NCI-H1930 (cell line): ENCODE data around the gene TARS2.

Source experiments
- DNase-seq, 2 experiments: peaks; one replicate each; lab custom pipeline; 2025; lab: John Stamatoyannopoulos, UW

TARS2 gene

GRCh38 chr1:150486966-150487762 is at the start of gene TARS2:
TSS of gene TARS2 (plus strand) at chr1:150487419. CDS start at chr1:150487451, 32 bp downstream.
- DNase-seq, result peak; percentile 95 to 97

GRCh38 chr1:150441121-150441520 is 46.1 kb upstream of the TARS2 start:
- DNase-seq, result no peak

GRCh38 chr1:150444232-150444631 is 43.0 kb upstream of the TARS2 start:
- DNase-seq, result no peak

- DNase-seq, result no peak
These were observed 31.0 kb upstream of the TARS2 start for GRCh38 chr1:150456146-150456647.

DNA sequence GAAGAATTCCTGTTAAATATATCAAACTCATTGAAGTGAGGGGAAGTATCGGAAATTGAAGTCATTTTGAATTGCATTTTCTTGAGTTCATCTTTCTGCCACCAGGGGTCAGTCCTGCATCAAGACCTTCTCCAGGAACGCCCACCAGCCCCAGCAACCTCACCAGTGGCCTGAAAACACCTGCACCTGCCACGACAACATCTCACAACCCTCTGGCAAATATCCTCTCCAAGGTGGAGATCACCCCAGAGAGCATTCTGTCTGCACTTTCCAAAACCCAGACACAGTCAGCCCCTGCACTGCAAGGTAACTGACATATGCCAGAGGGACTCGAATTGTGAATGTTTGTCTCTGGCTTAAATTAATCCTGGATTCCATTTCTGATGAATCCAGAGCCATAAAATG is 22.8 kb upstream of the TARS2 start:
- peak in 1 of 2 experiments; percentile 24 for DNase-seq

- no peak for DNase-seq
These were observed 20.3 kb upstream of the TARS2 start for GRCh38 chr1:150466964-150467363.

- no peak for DNase-seq
These were observed 17.9 kb upstream of the TARS2 start for GRCh38 chr1:150469291-150469690.

DNA sequence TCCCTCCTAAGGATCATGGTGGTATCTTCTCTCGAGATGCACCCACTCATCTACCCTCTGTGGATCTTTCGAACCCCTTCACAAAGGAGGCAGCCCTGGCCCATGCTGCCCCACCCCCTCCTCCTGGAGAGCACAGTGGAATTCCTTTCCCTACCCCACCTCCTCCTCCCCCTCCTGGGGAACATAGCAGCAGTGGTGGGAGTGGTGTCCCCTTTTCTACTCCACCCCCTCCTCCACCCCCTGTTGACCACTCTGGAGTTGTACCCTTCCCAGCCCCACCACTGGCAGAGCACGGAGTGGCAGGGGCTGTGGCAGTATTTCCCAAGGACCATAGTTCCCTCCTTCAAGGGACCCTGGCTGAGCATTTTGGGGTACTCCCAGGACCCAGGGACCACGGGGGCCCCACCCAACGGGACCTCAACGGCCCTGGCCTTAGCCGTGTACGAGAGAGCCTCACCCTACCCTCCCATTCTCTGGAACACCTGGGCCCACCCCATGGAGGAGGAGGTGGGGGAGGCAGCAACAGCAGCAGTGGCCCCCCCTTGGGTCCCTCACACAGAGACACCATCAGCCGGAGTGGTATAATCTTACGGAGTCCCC is 14.5 kb upstream of the TARS2 start:
- DNase-seq, result no peak

DNA sequence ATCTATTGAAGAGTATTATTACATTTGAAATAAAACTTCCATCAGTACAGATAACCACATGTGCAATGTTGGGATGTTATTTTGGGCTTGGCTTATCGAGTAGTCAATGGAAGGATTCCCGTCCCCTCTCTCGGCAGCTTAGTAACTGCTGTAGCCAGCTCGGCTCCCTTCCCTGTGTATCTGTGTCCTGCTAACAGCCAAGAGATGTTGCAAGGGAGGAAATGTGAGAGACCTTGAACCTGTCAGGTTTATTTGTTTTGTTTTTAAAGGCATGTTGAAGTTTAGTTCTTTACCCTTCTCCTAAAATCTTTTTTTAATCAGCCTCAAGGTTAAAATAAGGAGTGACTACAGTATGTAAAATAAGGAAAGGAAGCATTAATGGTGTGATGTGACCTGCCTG is 13.6 kb upstream of the TARS2 start:
- no peak for DNase-seq

- no peak for DNase-seq
These were observed 12.3 kb upstream of the TARS2 start for GRCh38 chr1:150474869-150475268.

- DNase-seq, result no peak
These were observed 10.5 kb upstream of the TARS2 start for GRCh38 chr1:150476754-150477153.

GRCh38 chr1:150477320-150477719 is 9.9 kb upstream of the TARS2 start:
- no peak for DNase-seq

DNA sequence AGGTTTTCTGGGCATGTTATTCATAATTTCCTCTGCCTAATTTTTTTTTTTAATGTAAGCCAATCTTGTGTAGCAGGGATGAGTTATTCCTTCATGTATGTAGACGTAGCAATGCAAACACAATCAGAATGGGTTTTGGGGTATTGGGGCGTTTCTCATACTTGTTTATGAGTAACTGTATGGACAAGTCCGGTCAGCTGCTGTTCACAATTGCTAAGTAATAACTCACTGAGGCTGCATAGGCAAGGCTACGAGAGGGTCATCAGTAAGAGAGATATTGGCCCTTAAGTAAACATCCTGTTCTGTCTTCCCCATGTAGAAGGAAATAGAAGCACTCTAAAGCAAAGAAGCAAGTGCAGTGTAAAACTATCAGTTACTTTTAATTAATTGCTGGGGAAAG is 9.5 kb upstream of the TARS2 start:
- DNase-seq, result no peak

DNA sequence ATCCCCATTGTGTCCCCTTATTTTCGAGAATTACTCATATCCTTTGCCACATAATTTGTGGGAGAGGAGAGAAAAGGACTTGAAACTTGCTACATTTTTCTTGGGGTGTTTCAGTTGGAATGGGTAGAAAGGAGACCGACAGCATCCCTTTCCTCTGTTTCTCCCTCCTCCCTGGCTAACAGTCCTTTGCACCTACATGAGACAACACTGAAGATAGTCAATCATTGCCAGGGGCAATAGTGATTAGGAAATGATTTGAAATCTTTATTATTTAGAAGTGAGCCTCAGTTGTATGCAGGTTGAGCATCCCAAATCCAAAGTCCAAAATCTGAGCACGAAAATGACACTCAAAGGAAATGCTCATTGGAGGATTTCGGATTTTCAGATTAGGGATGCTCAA is 7.8 kb upstream of the TARS2 start:
- DNase-seq, result no peak

GRCh38 chr1:150479927-150480352 is 7.3 kb upstream of the TARS2 start:
- no peak for DNase-seq

DNA sequence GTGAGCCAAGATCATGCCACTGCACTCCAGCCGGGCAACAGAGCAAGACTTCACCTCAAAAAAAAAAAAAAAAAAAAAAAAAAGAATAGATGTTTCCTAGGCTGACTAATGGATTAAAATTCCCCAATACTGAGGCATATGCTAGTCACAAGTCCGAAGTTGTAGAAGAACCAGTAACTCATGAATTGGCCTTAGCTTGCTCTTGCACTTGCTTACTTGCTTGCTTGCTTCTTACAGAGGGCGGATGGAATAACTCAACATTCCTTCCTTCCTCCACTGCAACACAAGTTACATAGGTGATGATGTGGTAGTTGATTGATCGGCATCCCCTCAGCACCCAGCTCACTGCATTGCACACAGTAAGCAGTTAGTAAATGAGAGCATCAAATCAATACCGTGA is 2.8 kb upstream of the TARS2 start:
- DNase-seq, result no peak

DNA sequence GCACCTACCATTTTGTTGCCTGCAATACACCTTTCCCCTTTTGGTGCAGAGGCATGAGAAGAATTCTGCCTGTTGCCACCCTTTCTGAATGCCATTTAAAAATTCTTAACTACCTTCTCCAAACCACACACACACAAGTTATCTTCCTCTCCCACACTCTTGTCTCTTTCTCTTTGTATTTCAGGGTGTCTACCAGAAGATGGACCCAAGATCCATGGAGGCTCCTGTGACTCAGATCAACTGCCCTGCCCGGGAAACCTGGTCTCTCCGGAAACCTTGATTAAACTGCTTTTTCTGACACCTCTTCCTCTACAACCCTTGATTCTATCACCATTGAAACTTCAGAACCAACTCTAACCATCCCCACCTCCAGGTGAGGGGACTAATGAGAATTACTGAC is 2.4 kb upstream of the TARS2 start:
- no peak for DNase-seq

GRCh38 chr1:150487763-150488115 is 520 bp downstream of the TARS2 start:
- no peak for DNase-seq

DNA sequence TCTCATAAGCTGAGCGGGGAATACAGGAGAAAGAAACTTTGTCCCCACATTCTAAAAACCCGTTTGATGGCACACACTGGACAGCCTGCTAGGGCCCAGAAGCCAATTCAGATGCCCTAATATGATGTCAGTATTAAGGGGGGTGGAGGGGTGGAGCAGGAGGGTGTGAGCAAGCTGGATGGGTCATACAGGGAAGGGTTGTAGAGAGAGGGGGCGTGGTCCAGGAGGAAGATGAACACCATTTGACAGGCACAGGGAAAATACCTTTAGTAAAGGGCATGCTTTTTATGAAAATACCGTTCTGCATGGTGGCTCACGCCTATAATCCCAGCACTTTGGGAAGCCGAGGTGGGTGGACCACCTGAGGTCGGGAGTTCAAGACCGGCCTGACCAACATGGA is 6.0 kb downstream of the TARS2 start:
- DNase-seq, result no peak

DNA sequence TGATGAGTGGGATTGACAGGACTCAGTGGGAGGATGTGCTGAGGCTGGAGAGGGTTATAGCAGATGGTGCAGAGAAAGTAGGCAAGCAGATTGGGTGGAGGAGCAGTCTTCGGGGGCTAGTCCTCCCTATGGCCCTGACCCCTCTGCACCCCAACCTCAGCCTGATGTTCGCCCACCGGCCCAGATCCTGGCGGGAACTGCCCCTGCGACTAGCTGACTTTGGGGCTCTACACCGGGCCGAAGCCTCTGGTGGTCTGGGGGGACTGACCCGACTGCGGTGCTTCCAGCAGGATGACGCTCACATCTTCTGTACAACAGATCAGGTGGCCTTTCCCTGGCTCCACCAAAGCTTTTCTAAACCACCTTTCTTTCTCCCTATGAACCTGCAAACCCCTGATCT is 11.1 kb downstream of the TARS2 start:
- no peak for DNase-seq

DNA sequence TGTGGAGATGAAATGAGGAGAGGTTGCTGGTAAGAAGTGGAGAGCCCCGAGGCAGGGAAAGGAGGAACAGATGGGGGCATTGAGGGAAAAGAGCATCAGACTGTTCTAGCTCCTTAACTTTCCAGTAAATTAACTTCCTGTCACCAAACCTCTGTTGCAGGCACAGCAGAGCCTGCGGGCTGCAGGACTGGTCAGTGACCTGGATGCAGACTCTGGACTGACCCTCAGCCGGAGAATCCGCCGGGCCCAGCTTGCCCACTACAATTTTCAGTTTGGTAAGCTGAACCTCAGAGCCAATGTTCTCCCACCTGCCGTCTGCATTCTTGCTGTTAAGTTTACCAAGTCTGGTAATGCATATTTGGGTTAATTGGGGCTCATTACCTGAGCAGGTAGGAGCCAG is 18.2 kb downstream of the TARS2 start:
- no peak for DNase-seq

DNA sequence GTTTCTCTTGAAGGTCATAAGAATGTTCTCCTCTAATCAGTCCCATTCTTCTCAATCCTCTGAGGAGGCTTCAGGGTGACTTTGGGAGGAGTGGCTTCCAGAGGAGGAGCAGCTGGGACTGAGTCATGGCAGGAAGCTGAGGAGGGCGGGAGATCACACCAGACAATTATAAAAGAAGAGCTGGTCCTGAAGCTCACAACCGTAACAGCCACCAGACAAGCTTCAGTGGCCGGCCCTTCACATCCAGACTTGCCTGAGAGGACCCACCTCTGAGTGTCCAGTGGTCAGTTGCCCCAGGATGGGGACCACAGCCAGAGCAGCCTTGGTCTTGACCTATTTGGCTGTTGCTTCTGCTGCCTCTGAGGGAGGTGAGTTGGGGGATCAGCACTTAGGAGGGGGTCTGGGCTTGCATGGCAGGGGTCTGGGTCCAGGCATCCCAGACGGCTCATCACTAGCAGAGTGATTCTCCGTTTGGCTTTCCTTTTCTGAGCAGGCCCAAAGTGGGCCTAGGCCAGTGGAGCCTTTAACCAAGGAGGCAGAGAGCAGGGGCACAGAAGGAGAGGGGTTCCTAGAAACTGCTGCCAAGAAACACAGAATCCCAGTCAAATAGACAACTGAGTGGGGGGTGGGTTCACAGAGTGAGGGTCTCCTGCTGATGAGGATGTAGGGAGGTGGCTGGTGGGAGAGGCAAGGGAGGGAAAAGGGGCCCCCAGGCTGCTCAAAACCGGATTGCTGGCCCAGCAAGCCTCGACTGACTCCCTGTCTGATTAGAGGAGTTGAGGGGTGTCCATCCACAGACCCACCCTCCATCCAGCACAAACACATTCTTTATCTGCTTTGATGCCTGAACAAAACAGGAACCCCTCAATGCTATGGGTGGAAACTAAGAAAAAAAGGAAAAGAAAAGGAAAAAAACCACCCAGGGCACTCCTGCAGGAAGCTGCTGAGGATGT is 21.0 kb downstream of the TARS2 start, which contains the start of gene ECM1:
Gene ECM1, plus strand, starts transcription at position 198 of the 953 bp plus-strand sequence. Its CDS starts 101 bp downstream, at position 299.
- no peak for DNase-seq
